ENCODE data around the gene CLEC7A.

CLEC7A gene

GRCh38 chr12:10084733-10085132, 45.3 kb downstream of the CLEC7A start:
- no peak for TF ChIP-seq CTCF (conservative IDR thresholded peaks at IDR 0.05; ENCODE audit: low read length)
- no peak for DNase-seq (ENCODE audit: low read depth)
- H3K4me3 ChIP-seq (ENCODE audit: low read length): no peak overlapping the region

- TF ChIP-seq CTCF (conservative IDR thresholded peaks at IDR 0.05; ENCODE audit: low read length): no peak
- no peak for DNase-seq (ENCODE audit: low read depth)
- no peak overlapping the region for H3K4me3 ChIP-seq (ENCODE audit: low read length)
Observed at GRCh38 chr12:10082117-10082874, 47.7 kb downstream of the CLEC7A start.

GRCh38 chr12:10075451-10075850, 54.5 kb downstream of the CLEC7A start:
- no peak for DNase-seq (ENCODE audit: low read depth)
- TF ChIP-seq CTCF (conservative IDR thresholded peaks at IDR 0.05; ENCODE audit: low read length): no peak
- no peak overlapping the region for H3K4me3 ChIP-seq (ENCODE audit: low read length)

GRCh38 chr12:10073261-10073660, 56.7 kb downstream of the CLEC7A start:
- no peak for DNase-seq (ENCODE audit: low read depth)
- no peak overlapping the region for H3K4me3 ChIP-seq (ENCODE audit: low read length)
- no peak for TF ChIP-seq CTCF (conservative IDR thresholded peaks at IDR 0.05; ENCODE audit: low read length)

GRCh38 chr12:10072131-10072530, 57.9 kb downstream of the CLEC7A start:
- DNase-seq (ENCODE audit: low read depth): no peak
- no peak overlapping the region for H3K4me3 ChIP-seq (ENCODE audit: low read length)
- TF ChIP-seq CTCF (conservative IDR thresholded peaks at IDR 0.05; ENCODE audit: low read length): no peak

GRCh38 chr12:10070380-10070779, 59.6 kb downstream of the CLEC7A start:
- DNase-seq (ENCODE audit: low read depth): no peak
- TF ChIP-seq CTCF (conservative IDR thresholded peaks at IDR 0.05; ENCODE audit: low read length): no peak
- H3K4me3 ChIP-seq (ENCODE audit: low read length): no peak overlapping the region

GRCh38 chr12:10069976-10070375, 60.0 kb downstream of the CLEC7A start:
- H3K4me3 ChIP-seq (ENCODE audit: low read length): no peak overlapping the region
- no peak for TF ChIP-seq CTCF (conservative IDR thresholded peaks at IDR 0.05; ENCODE audit: low read length)
- DNase-seq (ENCODE audit: low read depth): no peak

Measured in AG10803 (cell line).